Kidney epithelial cell (primary cell): ENCODE results near the gene TAF1C. TPM values are rescaled to one million over a fixed set of nuclear protein-coding genes. Genes with fewer than 3 reads are reported as not detected.

Experiments
- DNase-seq: peaks from one replicate; pipeline ENCODE4 v3.0.0-alpha.2; 2010; ENCODE audit warnings: low read depth
- H3K27me3 ChIP-seq: 2 replicates; pipeline ENCODE4 v1.6.0; 2011; ENCODE audit warnings: low read length; ENCODE audit not compliant: control insufficient read depth, insufficient read depth
- H3K36me3 ChIP-seq: 2 replicates; pipeline ENCODE4 v1.5.1; 2011; ENCODE audit warnings: low read length; ENCODE audit not compliant: control insufficient read depth, insufficient read depth
- H3K4me3 ChIP-seq: 2 replicates; pipeline ENCODE4 v1.5.1; 2011; ENCODE audit warnings: low read depth, mild to moderate bottlenecking, control low read depth, low read length
- CTCF ChIP-seq: IDR thresholded peaks from 2 replicates; pipeline ENCODE4 v1.5.1; 2011; ENCODE audit warnings: mild to moderate bottlenecking, moderate library complexity, low read length, control low read depth, inconsistent platforms; ENCODE audit not compliant: insufficient read depth, poor library complexity, severe bottlenecking
- total RNA-seq: library from RNA; depleted of rRNA; stranded (reverse); fragments of >200 nt; gene quantifications from 2 replicates; pipeline ENCODE4 v1.2.3, GENCODE V29; 2015

Gene TAF1C
- total RNA-seq, 1 donor from 2014 or later: 23.9 TPM

- no peak overlapping the region for H3K4me3 ChIP-seq
- no peaks in the 10 kb centered on the region for H3K36me3 ChIP-seq
- H3K27me3 ChIP-seq: no peaks in the 10 kb centered on the region
- DNase-seq: no peak
- TF ChIP-seq CTCF: no peak
These were observed 31.1 kb downstream of the TAF1C start for GRCh38 chr16:84155771-84156170.

- Histone ChIP-seq H3K27me3 (no peaks in the 10 kb centered on the region), H3K4me3 (no peak overlapping the region), H3K36me3 (no peaks in the 10 kb centered on the region)
- TF ChIP-seq CTCF: no peak
- DNase-seq: no peak
These were observed 31.6 kb downstream of the TAF1C start for GRCh38 chr16:84155226-84155625.

GRCh38 chr16:84153660-84154214 is 33.1 kb downstream of the TAF1C start:
- DNase-seq: no peak
- no peaks in the 10 kb centered on the region for H3K27me3 ChIP-seq
- no peaks in the 10 kb centered on the region for H3K36me3 ChIP-seq

GRCh38 chr16:84150926-84151325 is 35.9 kb downstream of the TAF1C start:
- no peak for TF ChIP-seq CTCF
- peaks cover 10% of the 10 kb centered on the region for H3K27me3 ChIP-seq
- H3K36me3 ChIP-seq: no peaks in the 10 kb centered on the region
- no peak for DNase-seq
- H3K4me3 ChIP-seq: no peak overlapping the region

More at GRCh38 chr16:84153660-84154214, 33.1 kb downstream of the TAF1C start:
- TF ChIP-seq CTCF: no peak
- H3K4me3 ChIP-seq: no peak overlapping the region

- H3K4me3 ChIP-seq: peak within 1 kb of the TSS; percentile 90
- H3K27me3 ChIP-seq: peaks cover 10% of the 10 kb centered on the region
- no peaks in the 10 kb centered on the region for H3K36me3 ChIP-seq
- DNase-seq: peak; percentile 28
- peak; percentile 13 for TF ChIP-seq CTCF
These were observed 41.8 kb downstream of the TAF1C start, which contains the start of the genes DNAAF1 and HSDL1 for GRCh38 chr16:84144859-84145639. Gene DNAAF1, plus strand, starts transcription at chr16:84145308. Its CDS starts 133 bp downstream, at chr16:84145441. Gene HSDL1, minus strand, starts transcription at chr16:84145177. Its CDS starts 13,856 bp downstream, at chr16:84131321.
